Lower leg skin (tissue), 4 donors: Measurements from ENCODE around the gene BUB3. TPM values are rescaled to one million over a fixed set of nuclear protein-coding genes. Genes with fewer than 3 reads are reported as not detected.

ENCODE experiments used
- DNase-seq, 2 donors: peaks; one replicate each; pipeline ENCODE4 v3.0.0-alpha.2; 2019; ENCODE audit warnings: low spot score in 2 of 2
- H3K4me3 ChIP-seq: fragments of 200-600 bp; sonication (generic); 2 replicates; pipeline ENCODE4 v1.5.1; 2017; ENCODE audit warnings: mild to moderate bottlenecking, low read depth; ENCODE audit not compliant: poor library complexity, severe bottlenecking
- CTCF ChIP-seq, 3 donors: fragments of 450-650 bp; IDR thresholded peaks; one replicate each; pipeline ENCODE4 v1.5.1; 2016; ENCODE audit warnings: antibody characterized with exemption in 3 of 3, mild to moderate bottlenecking in 3 of 3, moderate library complexity in 2 of 3
- POLR2A ChIP-seq, 2 donors: fragments of 450-650 bp; IDR thresholded peaks; one replicate each; pipeline ENCODE4 v1.6.1; 2016 to 2017; ENCODE audit warnings: antibody characterized with exemption in 2 of 2, mild to moderate bottlenecking in 1 of 2, moderate library complexity in 1 of 2
- WGBS, 2 donors: methylation state at CpG; one replicate each; pipeline ENCODE4 v1.1.5; 2018; 5-methylcytosine and 5-hydroxymethylcytosine counted together
- intact Hi-C: fragments of 100-400 bp; cut with DNase I; formaldehyde crosslinking; loops from one replicate; pipeline ENCODE4 v1.15.0; 2023; ENCODE audit warnings: low total_unique reads
- total RNA-seq, 4 donors: library from RNA; depleted of rRNA; stranded (reverse); fragments of >200 nt; gene quantifications; one replicate each; pipeline ENCODE4 v1.1.0, GENCODE V29; 2016

The BUB3 gene
- total RNA-seq, 4 donors from 2014 or later: 75.7 to 125 (median 102) TPM

- no peak for DNase-seq
Observed at GRCh38 chr10:123146894-123147634, 7.1 kb upstream of the BUB3 start.

GRCh38 chr10:123147635-123148413 is 6.4 kb upstream of the BUB3 start, which contains the start of gene HMX2:
TSS of gene HMX2 (plus strand) at chr10:123148136. CDS start at chr10:123148379, 243 bp downstream.
- WGBS, 2 donors: 1% methylated on average over 31 to 46 of the region's 64 CpGs
- no peak for DNase-seq
- TF ChIP-seq POLR2A (IDR thresholded peaks at IDR 0.05): no peak
- no peak for TF ChIP-seq CTCF (IDR thresholded peaks at IDR 0.05)
- H3K4me3 ChIP-seq: no peak within 1 kb of the TSS
- intact Hi-C loops: no loop called here

More at GRCh38 chr10:123146894-123147634, 7.1 kb upstream of the BUB3 start:
- intact Hi-C loops: no loop called here
- 24% methylated on average over 24 of the region's 24 CpGs for WGBS, 2 donors
- H3K4me3 ChIP-seq: no peak overlapping the region
- TF ChIP-seq POLR2A (IDR thresholded peaks at IDR 0.05): no peak
- TF ChIP-seq CTCF (IDR thresholded peaks at IDR 0.05): no peak

DNA sequence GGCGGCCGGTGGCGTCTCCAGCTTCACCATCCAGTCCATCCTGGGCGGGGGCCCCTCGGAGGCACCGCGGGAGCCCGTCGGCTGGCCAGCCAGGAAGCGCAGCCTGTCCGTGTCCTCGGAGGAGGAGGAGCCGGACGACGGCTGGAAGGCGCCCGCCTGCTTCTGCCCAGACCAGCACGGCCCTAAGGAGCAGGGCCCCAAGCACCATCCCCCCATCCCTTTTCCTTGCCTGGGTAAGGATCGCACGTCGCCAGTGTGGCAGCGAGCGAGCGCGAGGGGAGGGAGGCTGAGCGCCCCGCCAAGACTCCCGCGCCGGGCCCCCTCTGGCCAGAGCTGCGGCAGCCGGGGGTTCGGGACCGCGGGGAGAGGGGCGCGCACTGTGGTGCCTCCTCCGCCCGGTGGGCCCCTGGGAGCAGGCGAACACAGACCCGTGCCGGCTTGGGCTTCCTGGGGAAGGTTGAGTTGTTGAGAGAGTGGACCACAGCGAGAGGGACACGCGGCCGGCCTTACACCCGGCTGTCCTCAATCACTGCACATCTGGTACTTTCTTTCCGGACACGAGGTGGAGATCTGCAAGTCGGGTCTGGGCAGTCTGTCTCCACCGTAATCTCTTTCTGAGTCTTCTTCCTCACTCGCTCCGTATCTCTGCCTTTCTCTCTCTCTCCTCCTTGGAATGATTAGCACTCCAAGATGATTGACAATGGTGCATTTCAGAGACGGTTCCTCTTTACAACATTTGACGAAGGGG is 5.6 kb upstream of the BUB3 start:
- no peak for TF ChIP-seq POLR2A (IDR thresholded peaks at IDR 0.05)
- no peak for TF ChIP-seq CTCF (IDR thresholded peaks at IDR 0.05)
- intact Hi-C loops: no loop called here
- no peak for DNase-seq
- H3K4me3 ChIP-seq: no peak overlapping the region
- 1 to 5% methylated on average over 29 to 33 of the region's 55 CpGs for WGBS, 2 donors

- intact Hi-C loops: no loop called here
- no peak for DNase-seq
- WGBS, 2 donors: 7 to 9% methylated on average over 11 to 12 of the region's 12 CpGs
- no peak overlapping the region for H3K4me3 ChIP-seq
- no peak for TF ChIP-seq CTCF (IDR thresholded peaks at IDR 0.05)
- no peak for TF ChIP-seq POLR2A (IDR thresholded peaks at IDR 0.05)
Observed at GRCh38 chr10:123149162-123149567, 5.0 kb upstream of the BUB3 start.

DNA sequence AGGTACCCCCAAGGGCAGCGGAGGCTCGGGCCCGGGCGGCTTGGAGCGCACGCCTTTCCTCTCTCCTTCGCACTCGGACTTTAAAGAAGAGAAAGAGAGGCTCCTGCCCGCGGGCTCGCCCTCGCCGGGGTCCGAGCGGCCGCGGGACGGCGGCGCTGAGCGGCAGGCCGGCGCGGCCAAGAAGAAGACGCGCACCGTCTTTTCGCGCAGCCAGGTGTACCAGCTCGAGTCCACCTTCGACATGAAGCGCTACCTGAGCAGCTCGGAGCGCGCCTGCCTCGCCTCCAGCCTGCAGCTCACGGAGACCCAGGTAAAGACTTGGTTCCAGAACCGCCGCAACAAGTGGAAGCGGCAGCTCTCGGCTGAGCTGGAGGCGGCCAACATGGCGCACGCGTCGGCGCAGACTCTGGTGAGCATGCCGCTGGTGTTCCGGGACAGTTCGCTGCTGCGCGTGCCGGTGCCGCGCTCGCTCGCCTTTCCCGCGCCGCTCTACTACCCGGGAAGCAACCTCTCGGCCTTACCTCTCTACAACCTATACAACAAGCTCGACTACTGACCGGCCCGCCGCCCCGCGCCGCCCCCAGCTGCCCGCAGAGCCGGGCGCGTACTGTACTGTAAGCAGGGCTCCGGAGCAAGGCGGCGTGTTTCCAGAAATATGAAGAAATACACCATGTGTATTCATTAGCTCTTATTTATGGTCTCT is 4.5 kb upstream of the BUB3 start:
- no peak for DNase-seq
- intact Hi-C loops: no loop called here

More for the DNA sequence above, 4.5 kb upstream of the BUB3 start:
- WGBS, 2 donors: 1% methylated on average over 30 to 53 of the region's 76 CpGs
- no peak overlapping the region for H3K4me3 ChIP-seq
- TF ChIP-seq CTCF (IDR thresholded peaks at IDR 0.05): no peak
- no peak for TF ChIP-seq POLR2A (IDR thresholded peaks at IDR 0.05)
